HL-60 (cell line): ENCODE results near the gene DMD.

ENCODE experiments used
- DNase-seq, 2 experiments: peaks; one replicate each; pipeline ENCODE4 v3.0.0-alpha.2; 2010 to 2020; ENCODE audit warnings: low read depth in 1 of 2, low spot score in 1 of 2
- H3K27ac ChIP-seq: fragments of 250-450 bp; sonication (Bioruptor Pico); replicated peaks from 2 replicates; pipeline ENCODE4 v1.5.1; 2020; ENCODE audit warnings: mild to moderate bottlenecking, moderate library complexity
- H3K27me3 ChIP-seq: fragments of 250-450 bp; sonication (Bioruptor Pico); 2 replicates; pipeline ENCODE4 v1.5.1; 2021; ENCODE audit warnings: mild to moderate bottlenecking, moderate library complexity; ENCODE audit not compliant: insufficient read depth, poor library complexity, severe bottlenecking
- H3K4me3 ChIP-seq: replicated peaks from 2 replicates; pipeline ENCODE4 v1.5.1; 2011; ENCODE audit warnings: mild to moderate bottlenecking, control low read depth, low read length; ENCODE audit not compliant: insufficient read depth
- CTCF ChIP-seq: IDR thresholded peaks from one replicate; pipeline ENCODE4 v1.5.1; 2011; ENCODE audit warnings: low read length, control low read depth, inconsistent platforms; ENCODE audit not compliant: insufficient read depth
- GABPA ChIP-seq: IDR thresholded peaks from 2 replicates; pipeline ENCODE4 v1.6.1; 2012; ENCODE audit warnings: low read depth
- POLR2AphosphoS5 ChIP-seq: IDR thresholded peaks from 2 replicates; pipeline ENCODE4 v1.6.1; 2012; ENCODE audit warnings: low read depth
- SPI1 ChIP-seq: IDR thresholded peaks from 2 replicates; pipeline ENCODE4 v1.6.1; 2012; ENCODE audit warnings: low read depth, mild to moderate bottlenecking, borderline replicate concordance
- TF ChIP-seq, protein P1 (sequence below): IDR thresholded peaks from 2 replicates; pipeline ENCODE4 v1.6.1; 2012; ENCODE audit warnings: low read depth; ENCODE audit not compliant: insufficient replicate concordance

Gene DMD

DNA sequence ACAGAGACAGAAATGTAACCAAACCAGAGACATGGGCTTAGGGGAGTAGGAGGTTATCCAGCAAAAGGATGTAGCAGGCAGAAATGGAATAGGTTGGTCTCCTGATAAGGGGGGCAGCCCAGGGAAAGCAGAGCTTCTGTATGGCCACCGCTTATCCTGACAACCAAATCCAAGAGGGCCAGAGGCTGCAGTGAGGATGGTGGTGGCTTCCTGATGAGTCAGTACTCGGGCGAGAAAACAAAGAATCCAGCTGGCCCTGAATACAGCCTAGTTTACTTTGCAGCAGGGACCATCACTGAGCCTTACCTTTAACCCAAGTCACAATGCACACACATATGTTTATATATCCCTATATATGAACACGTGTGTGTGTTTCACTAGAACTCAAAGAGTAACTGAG, 2009.8 kb downstream of the DMD start:
- DNase-seq: no peak
- no peaks in the 10 kb centered on the region for H3K27me3 ChIP-seq
- H3K4me3 ChIP-seq: no peak overlapping the region
- TF ChIP-seq, protein P1, sequence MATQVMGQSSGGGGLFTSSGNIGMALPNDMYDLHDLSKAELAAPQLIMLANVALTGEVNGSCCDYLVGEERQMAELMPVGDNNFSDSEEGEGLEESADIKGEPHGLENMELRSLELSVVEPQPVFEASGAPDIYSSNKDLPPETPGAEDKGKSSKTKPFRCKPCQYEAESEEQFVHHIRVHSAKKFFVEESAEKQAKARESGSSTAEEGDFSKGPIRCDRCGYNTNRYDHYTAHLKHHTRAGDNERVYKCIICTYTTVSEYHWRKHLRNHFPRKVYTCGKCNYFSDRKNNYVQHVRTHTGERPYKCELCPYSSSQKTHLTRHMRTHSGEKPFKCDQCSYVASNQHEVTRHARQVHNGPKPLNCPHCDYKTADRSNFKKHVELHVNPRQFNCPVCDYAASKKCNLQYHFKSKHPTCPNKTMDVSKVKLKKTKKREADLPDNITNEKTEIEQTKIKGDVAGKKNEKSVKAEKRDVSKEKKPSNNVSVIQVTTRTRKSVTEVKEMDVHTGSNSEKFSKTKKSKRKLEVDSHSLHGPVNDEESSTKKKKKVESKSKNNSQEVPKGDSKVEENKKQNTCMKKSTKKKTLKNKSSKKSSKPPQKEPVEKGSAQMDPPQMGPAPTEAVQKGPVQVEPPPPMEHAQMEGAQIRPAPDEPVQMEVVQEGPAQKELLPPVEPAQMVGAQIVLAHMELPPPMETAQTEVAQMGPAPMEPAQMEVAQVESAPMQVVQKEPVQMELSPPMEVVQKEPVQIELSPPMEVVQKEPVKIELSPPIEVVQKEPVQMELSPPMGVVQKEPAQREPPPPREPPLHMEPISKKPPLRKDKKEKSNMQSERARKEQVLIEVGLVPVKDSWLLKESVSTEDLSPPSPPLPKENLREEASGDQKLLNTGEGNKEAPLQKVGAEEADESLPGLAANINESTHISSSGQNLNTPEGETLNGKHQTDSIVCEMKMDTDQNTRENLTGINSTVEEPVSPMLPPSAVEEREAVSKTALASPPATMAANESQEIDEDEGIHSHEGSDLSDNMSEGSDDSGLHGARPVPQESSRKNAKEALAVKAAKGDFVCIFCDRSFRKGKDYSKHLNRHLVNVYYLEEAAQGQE: no peak
- no peak for TF ChIP-seq GABPA
- TF ChIP-seq SPI1: no peak
- no peak for TF ChIP-seq POLR2AphosphoS5
- TF ChIP-seq CTCF: no peak
- no peak overlapping the region for H3K27ac ChIP-seq

GRCh38 chrX:31200430-31200829, 2010.9 kb downstream of the DMD start:
- H3K27ac ChIP-seq: no peak overlapping the region
- TF ChIP-seq CTCF: no peak
- no peak for TF ChIP-seq SPI1
- TF ChIP-seq, protein P1: no peak
- no peak for TF ChIP-seq GABPA
- no peak for TF ChIP-seq POLR2AphosphoS5
- DNase-seq: no peak
- no peak overlapping the region for H3K4me3 ChIP-seq
- H3K27me3 ChIP-seq: no peaks in the 10 kb centered on the region

DNA sequence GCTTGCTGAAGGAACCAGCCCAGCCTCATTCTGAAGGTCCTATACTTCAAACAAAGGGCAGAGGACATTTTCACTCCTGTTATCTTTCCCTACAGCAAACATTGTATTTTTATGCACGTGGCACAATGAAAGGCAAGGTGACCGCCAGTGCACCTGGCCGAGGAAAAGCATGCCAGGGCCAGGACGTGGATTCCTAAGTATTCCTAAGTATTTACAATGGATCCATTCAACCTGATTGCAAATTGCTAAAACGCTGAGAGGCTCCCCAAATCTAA, 2011.6 kb downstream of the DMD start:
- TF ChIP-seq GABPA (no peak), SPI1 (no peak), CTCF (no peak), POLR2AphosphoS5 (no peak)
- TF ChIP-seq, protein P1: no peak
- no peaks in the 10 kb centered on the region for H3K27me3 ChIP-seq
- no peak overlapping the region for H3K27ac ChIP-seq
- H3K4me3 ChIP-seq: no peak overlapping the region
- DNase-seq: no peak
